ENCODE data around the gene YLPM1.

DNA sequence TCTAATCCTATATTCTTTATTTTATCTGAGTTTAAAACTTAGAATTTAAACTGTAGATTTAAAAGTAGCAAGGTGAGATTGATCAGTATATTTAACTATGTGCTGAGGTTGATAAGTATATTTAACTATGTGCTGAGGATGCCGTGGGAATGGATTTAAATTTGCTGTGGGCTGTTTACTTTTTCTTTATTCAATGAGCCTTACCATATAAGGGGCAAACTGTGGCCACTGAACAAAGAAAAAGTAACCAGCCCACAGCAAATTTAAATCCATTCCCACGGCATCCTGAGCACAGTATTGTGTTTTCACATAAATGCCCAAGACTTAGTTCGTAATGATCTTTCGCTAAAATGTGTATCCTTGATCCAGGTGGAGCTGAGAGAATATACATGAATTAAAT is 69.7 kb downstream of the YLPM1 start:
- TF ChIP-seq CTCF (IDR thresholded peaks at IDR 0.05; ENCODE audit: insufficient read depth, low read depth, low read length) (no peak), EZH2 (IDR thresholded peaks at IDR 0.05; ENCODE audit: insufficient read depth, low read length) (no peak)
